Kidney (tissue), 14 donors: Measurements from ENCODE around the gene SGCB. TPM values are rescaled to one million over a fixed set of nuclear protein-coding genes. Genes with fewer than 3 reads are reported as not detected.

Source experiments
- DNase-seq, 5 donors: peaks; one replicate each; pipeline ENCODE4 v3.0.0-alpha.2; 2013 to 2020
- FAIRE-seq: peaks from 2 replicates; lab custom pipeline; 2012; peaks lifted over from hg19 to GRCh38; lab: Jason Lieb, UNC
- H3K27ac ChIP-seq, 2 donors: one replicate each; pipeline ENCODE4 v1.7.0; 2013; ENCODE audit warnings: low read depth in 2 of 2, low read length in 2 of 2, inconsistent platforms in 1 of 2
- H3K27me3 ChIP-seq: one replicate; pipeline ENCODE4 v1.7.1; 2013; ENCODE audit warnings: low read length, inconsistent platforms; ENCODE audit not compliant: control insufficient read depth, insufficient read depth
- H3K36me3 ChIP-seq, 3 donors: one replicate each; pipeline versions ENCODE4 v1.7.0 to v1.7.1; 2013; ENCODE audit warnings: low read length in 3 of 3, control low read depth in 1 of 3, inconsistent platforms in 1 of 3; ENCODE audit not compliant: insufficient read depth in 3 of 3, control insufficient read depth in 2 of 3
- H3K4me1 ChIP-seq, 3 donors: one replicate each; pipeline versions ENCODE4 v1.7.0 to v1.7.1; 2013; ENCODE audit warnings: low read length in 3 of 3, inconsistent platforms in 1 of 3, low read depth in 1 of 3; ENCODE audit not compliant: control insufficient read depth in 2 of 3, insufficient read depth in 2 of 3
- H3K4me3 ChIP-seq, 3 donors: one replicate each; pipeline versions ENCODE4 v1.7.0 to v1.8.1; 2013; ENCODE audit warnings: low read length in 3 of 3, control low read depth in 1 of 3, inconsistent platforms in 1 of 3
- H3K9ac ChIP-seq, 3 donors: one replicate each; pipeline versions ENCODE4 v1.7.0 to v1.7.1; 2013; ENCODE audit warnings: low read length in 3 of 3, control low read depth in 1 of 3, inconsistent platforms in 1 of 3
- H3K9me3 ChIP-seq, 3 donors: one replicate each; pipeline versions ENCODE4 v1.7.0 to v1.7.1; 2013; ENCODE audit warnings: low read length in 3 of 3, control low read depth in 1 of 3, inconsistent platforms in 1 of 3; ENCODE audit not compliant: control insufficient read depth in 2 of 3, insufficient read depth in 1 of 3
- intact Hi-C: fragments of 100-400 bp; cut with DNase I; formaldehyde crosslinking; loops from one replicate; pipeline ENCODE4 v1.11.1; 2022
- polyA plus RNA-seq: library from polyadenylated mRNA; stranded (reverse); fragments of 350-450 nt; fragmentation: Illumina TruSeq; extraction: RNeasy Lipid Tissue Mini Kit (QIAGEN cat#74804); gene quantifications from one replicate; pipeline ENCODE4 v1.2.3, GENCODE V29; 2014; ENCODE audit warnings: low read depth, low replicate concordance; ENCODE audit not compliant: insufficient read depth
- total RNA-seq: library from RNA; stranded (reverse); fragmentation: NEBNext Ultra II Directional; extraction: Animal tissue kit (Norgen Biotek cat#: 25700); gene quantifications from one replicate; pipeline ENCODE4 v1.2.1, GENCODE V29; 2021
- TF ChIP-seq, protein P1 (sequence below): IDR thresholded peaks from 3 replicates; pipeline ENCODE4 v1.5.1; 2012; ENCODE audit warnings: mild to moderate bottlenecking, moderate library complexity, borderline replicate concordance; ENCODE audit not compliant: insufficient read depth; ENCODE audit errors: extremely low read depth
- donor health status: control.
- donor health status: control.
- donor health status: control.
- donor health status: control.
- donor health status: control.
- donor health status: DM: yes; HTN: yes; CAD: no.
- donor health status: Normal renal cell carcinoma (clear cell type).

The SGCB gene
- total and polyA plus RNA-seq, 2 donors from 2014 or later = 30.7 to 43.9 TPM

DNA sequence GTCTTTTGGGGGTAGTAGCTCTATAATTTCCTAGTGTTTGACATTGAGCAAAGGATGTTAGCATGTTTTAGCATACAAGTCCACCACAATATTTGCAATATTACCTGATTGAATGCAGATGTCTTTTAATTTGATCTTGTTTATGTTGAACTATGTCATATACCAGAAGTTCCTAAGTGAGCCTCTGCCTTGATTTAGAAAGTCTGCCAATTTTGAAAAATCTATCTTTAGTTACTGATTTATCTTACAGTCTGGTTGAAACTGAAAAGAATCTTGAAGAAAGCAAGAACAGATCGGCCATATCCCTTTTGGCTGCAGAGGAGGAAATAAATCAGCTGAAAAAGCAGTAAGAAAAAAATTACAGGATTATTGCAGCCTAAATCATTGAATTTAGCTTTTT lies 31.5 kb upstream of the SGCB start:
- no peaks in the 10 kb centered on the region for H3K4me1 ChIP-seq
- no peak overlapping the region for H3K9ac ChIP-seq
- intact Hi-C loops = no loop called here
- no peaks in the 10 kb centered on the region for H3K36me3 ChIP-seq
- H3K9me3 ChIP-seq = no peaks in the 10 kb centered on the region
- no peak for DNase-seq
- no peak overlapping the region for H3K4me3 ChIP-seq
- TF ChIP-seq, protein P1, sequence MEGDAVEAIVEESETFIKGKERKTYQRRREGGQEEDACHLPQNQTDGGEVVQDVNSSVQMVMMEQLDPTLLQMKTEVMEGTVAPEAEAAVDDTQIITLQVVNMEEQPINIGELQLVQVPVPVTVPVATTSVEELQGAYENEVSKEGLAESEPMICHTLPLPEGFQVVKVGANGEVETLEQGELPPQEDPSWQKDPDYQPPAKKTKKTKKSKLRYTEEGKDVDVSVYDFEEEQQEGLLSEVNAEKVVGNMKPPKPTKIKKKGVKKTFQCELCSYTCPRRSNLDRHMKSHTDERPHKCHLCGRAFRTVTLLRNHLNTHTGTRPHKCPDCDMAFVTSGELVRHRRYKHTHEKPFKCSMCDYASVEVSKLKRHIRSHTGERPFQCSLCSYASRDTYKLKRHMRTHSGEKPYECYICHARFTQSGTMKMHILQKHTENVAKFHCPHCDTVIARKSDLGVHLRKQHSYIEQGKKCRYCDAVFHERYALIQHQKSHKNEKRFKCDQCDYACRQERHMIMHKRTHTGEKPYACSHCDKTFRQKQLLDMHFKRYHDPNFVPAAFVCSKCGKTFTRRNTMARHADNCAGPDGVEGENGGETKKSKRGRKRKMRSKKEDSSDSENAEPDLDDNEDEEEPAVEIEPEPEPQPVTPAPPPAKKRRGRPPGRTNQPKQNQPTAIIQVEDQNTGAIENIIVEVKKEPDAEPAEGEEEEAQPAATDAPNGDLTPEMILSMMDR = no peak
- H3K27me3 ChIP-seq = no peaks in the 10 kb centered on the region
- H3K27ac ChIP-seq = no peak overlapping the region
- FAIRE-seq = no peak

DNA sequence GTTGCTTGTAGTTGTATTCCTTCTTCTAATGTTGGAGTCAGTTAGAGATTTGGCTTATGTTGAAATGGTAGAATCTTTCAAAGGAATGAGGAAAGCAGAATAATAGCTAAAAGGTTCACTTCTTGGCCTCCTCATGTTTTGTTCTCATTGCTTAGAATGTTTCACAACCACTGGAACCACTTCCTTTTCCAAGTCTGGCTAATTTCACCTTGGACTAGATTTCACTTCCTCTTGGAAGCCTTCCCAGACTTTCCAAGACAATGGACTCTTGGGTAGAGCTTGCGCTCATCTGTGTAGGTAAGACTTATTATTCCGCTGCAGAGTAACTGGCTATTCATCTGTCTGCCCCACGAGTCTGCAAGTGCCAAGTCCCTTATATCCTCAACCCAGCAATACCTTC lies 21.3 kb upstream of the SGCB start:
- Histone ChIP-seq H3K27me3 (no peaks in the 10 kb centered on the region), H3K4me1 (peaks cover 0 to 5% (median 0%) of the 10 kb centered on the region in 3 donors), H3K9ac (no peak overlapping the region), H3K36me3 (no peaks in the 10 kb centered on the region), H3K9me3 (no peaks in the 10 kb centered on the region), H3K4me3 (no peak overlapping the region), H3K27ac (no peak overlapping the region)
- peak in 1 of 5 donors; percentile 45 for DNase-seq
- TF ChIP-seq, protein P1 = no peak
- intact Hi-C loops = no loop called here
- no peak for FAIRE-seq

DNA sequence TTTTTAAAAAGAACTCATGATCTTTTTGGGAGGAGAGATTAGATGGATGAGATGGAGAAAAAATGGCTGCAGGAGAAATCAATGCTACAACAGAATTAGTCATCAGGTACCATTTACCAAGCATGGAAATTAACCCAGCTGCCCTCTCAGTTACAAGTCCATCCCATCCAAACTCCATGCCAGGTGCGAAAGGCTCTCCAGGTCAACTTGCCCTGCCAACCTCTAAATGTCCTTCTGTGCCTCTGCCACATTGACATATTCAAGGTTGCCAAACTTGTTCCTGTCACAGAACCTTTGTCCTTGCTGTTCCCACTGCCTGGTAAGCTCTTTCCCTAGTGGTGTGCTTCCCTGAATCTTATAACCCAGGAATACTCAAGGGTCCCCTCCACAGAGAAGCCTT lies 20.2 kb upstream of the SGCB start:
- intact Hi-C loops = no loop called here
- no peak for FAIRE-seq
- H3K9me3 ChIP-seq = no peaks in the 10 kb centered on the region

More for the DNA sequence above, 20.2 kb upstream of the SGCB start:
- no peaks in the 10 kb centered on the region for H3K36me3 ChIP-seq
- no peaks in the 10 kb centered on the region for H3K27me3 ChIP-seq
- no peak overlapping the region for H3K9ac ChIP-seq
- TF ChIP-seq, protein P1 = no peak
- H3K4me3 ChIP-seq = no peak overlapping the region
- H3K4me1 ChIP-seq = peaks cover 0 to 5% (median 0%) of the 10 kb centered on the region in 3 donors
- H3K27ac ChIP-seq = no peak overlapping the region
- DNase-seq = no peak
